IMR-90 (cell line): ENCODE measurements around the gene SLX4. TPM values are rescaled to one million over a fixed set of nuclear protein-coding genes. Genes with fewer than 3 reads are reported as not detected.

Experiments used
- ATAC-seq: fragments of 200-7000 bp; cut with Tn5 transposase; 2 replicates; pipeline ENCODE4 v1.9.1; 2020; ENCODE audit warnings: low read depth, mild to moderate bottlenecking, moderate library complexity
- BruUV-seq: library from RNA; stranded (reverse); fragments of 400-500 nt; replicated peaks from 2 replicates; lab custom pipeline; 2021; lab: Mats Ljungman, UMichigan
- CTCF ChIA-PET: fragments of 300-600 bp; formaldehyde crosslinking; extraction: SDS; loops from one replicate; lab custom pipeline; 2021; ENCODE audit warnings: antibody characterized with exemption; lab: Yijun Ruan, JAX
- POLR2A ChIA-PET: fragments of 300-600 bp; sonication (Branson Sonifier 250); formaldehyde crosslinking; loops from one replicate; lab custom pipeline; 2022; ENCODE audit warnings: antibody characterized with exemption; ENCODE audit not compliant: unreplicated experiment; lab: Charles Lee
- DNase-seq: peaks from one replicate; pipeline ENCODE4 v3.0.0; 2013
- H2AFZ ChIP-seq: replicated peaks from 2 replicates; pipeline ENCODE3; 2013; ENCODE audit warnings: low read length, mild to moderate bottlenecking; ENCODE audit not compliant: poor library complexity
- H2AK5ac ChIP-seq: 2 replicates; pipeline ENCODE4 v1.6.1; 2013; ENCODE audit warnings: low read depth, low read length, inconsistent platforms
- H2AK9ac ChIP-seq: replicated peaks from 2 replicates; pipeline ENCODE3; 2013; ENCODE audit warnings: mild to moderate bottlenecking, low read depth, low read length, moderate library complexity; ENCODE audit not compliant: poor library complexity
- H2BK120ac ChIP-seq: 2 replicates; pipeline ENCODE4 v1.6.1; 2013; ENCODE audit warnings: low read depth, low read length, inconsistent platforms
- H2BK15ac ChIP-seq: 3 replicates; pipeline ENCODE4 v1.6.1; 2013; ENCODE audit warnings: low read depth, low read length, inconsistent platforms
- H2BK20ac ChIP-seq: 2 replicates; pipeline ENCODE4 v1.6.1; 2013; ENCODE audit warnings: low read depth, mild to moderate bottlenecking, inconsistent platforms, low read length, moderate library complexity
- H2BK5ac ChIP-seq: 2 replicates; pipeline ENCODE4 v1.6.1; 2013; ENCODE audit warnings: mild to moderate bottlenecking, low read depth, low read length, inconsistent platforms; ENCODE audit not compliant: poor library complexity, severe bottlenecking
- H3K14ac ChIP-seq: replicated peaks from 2 replicates; pipeline ENCODE4 v1.6.1; 2013; ENCODE audit warnings: low read depth, low read length, inconsistent platforms
- H3K18ac ChIP-seq: 2 replicates; pipeline ENCODE4 v1.6.1; 2013; ENCODE audit warnings: low read depth, low read length, control low read depth
- H3K23ac ChIP-seq: 2 replicates; pipeline ENCODE4 v1.6.1; 2013; ENCODE audit warnings: low read depth, low read length, inconsistent platforms
- H3K27ac ChIP-seq: 2 replicates; pipeline ENCODE4 v1.5.1; 2013; ENCODE audit warnings: mild to moderate bottlenecking, control low read depth, low read length; ENCODE audit not compliant: insufficient read depth
- H3K27me3 ChIP-seq: 2 replicates; pipeline ENCODE4 v1.6.1; 2013; ENCODE audit warnings: low read length; ENCODE audit not compliant: control insufficient read depth, insufficient read depth
- H3K36me3 ChIP-seq: 2 replicates; pipeline ENCODE4 v1.6.1; 2013; ENCODE audit warnings: low read length, mixed read lengths; ENCODE audit not compliant: control insufficient read depth, insufficient read depth
- H3K4ac ChIP-seq: 2 replicates; pipeline ENCODE4 v1.6.1; 2013; ENCODE audit warnings: low read depth, low read length, inconsistent platforms
- H3K4me1 ChIP-seq: 2 replicates; pipeline ENCODE4 v1.6.1; 2013; ENCODE audit warnings: low read length, mixed read lengths; ENCODE audit not compliant: control insufficient read depth, insufficient read depth
- H3K4me2 ChIP-seq: 2 replicates; pipeline ENCODE4 v1.6.1; 2013; ENCODE audit warnings: low read depth, mild to moderate bottlenecking, control low read depth, low read length, moderate library complexity
- H3K4me3 ChIP-seq: 2 replicates; pipeline ENCODE4 v1.5.1; 2013; ENCODE audit warnings: low read depth, mild to moderate bottlenecking, control low read depth, low read length, moderate library complexity; ENCODE audit not compliant: insufficient read depth
- H3K56ac ChIP-seq: 2 replicates; pipeline ENCODE4 v1.6.1; 2013; ENCODE audit warnings: low read length, inconsistent platforms; ENCODE audit not compliant: insufficient read depth; ENCODE audit errors: extremely low read depth
- H3K79me1 ChIP-seq, 2 experiments: 2 replicates each; pipeline ENCODE4 v1.6.1; 2013; ENCODE audit warnings: low read length in 2 of 2, inconsistent platforms in 1 of 2, low read depth in 1 of 2
- H3K9ac ChIP-seq: 2 replicates; pipeline ENCODE4 v1.6.1; 2013; ENCODE audit warnings: low read depth, low read length, control low read depth
- H3K9me1 ChIP-seq: 2 replicates; pipeline ENCODE4 v1.6.1; 2013; ENCODE audit warnings: low read length, inconsistent platforms; ENCODE audit not compliant: insufficient read depth
- H3K9me3 ChIP-seq: 2 replicates; pipeline ENCODE4 v1.6.1; 2013; ENCODE audit warnings: low read length; ENCODE audit not compliant: control insufficient read depth, insufficient read depth
- H4K20me1 ChIP-seq: 2 replicates; pipeline ENCODE4 v1.6.1; 2013; ENCODE audit warnings: low read length, inconsistent platforms; ENCODE audit not compliant: insufficient read depth
- H4K5ac ChIP-seq: 2 replicates; pipeline ENCODE4 v1.6.1; 2013; ENCODE audit warnings: mild to moderate bottlenecking, low read depth, low read length, control low read depth
- H4K8ac ChIP-seq, 2 experiments: 2 replicates each; pipeline ENCODE4 v1.6.1; 2013; ENCODE audit warnings: low read depth in 2 of 2, low read length in 2 of 2, control low read depth in 1 of 2, inconsistent platforms in 1 of 2
- H4K91ac ChIP-seq: 2 replicates; pipeline ENCODE4 v1.6.1; 2013; ENCODE audit warnings: low read depth, low read length, inconsistent platforms; ENCODE audit not compliant: insufficient read depth
- BHLHE40 ChIP-seq: fragments of 150-350 bp; IDR thresholded peaks from 2 replicates; pipeline ENCODE4 v1.6.1; 2016; ENCODE audit warnings: mild to moderate bottlenecking, low read depth, low read length
- CEBPB ChIP-seq: IDR thresholded peaks from 2 replicates; pipeline ENCODE4 v1.6.1; 2012; ENCODE audit warnings: low read depth, low read length, improper control_type of control experiment
- CHD1 ChIP-seq: IDR thresholded peaks from 2 replicates; pipeline ENCODE4 v1.6.1; 2012; ENCODE audit warnings: low read depth, low read length, improper control_type of control experiment
- CTCF ChIP-seq: conservative IDR thresholded peaks from 2 replicates; pipeline ENCODE4 v1.5.1; 2012; ENCODE audit warnings: mild to moderate bottlenecking, low read depth, low read length, improper control_type of control experiment
- ELK1 ChIP-seq: fragments of 150-350 bp; IDR thresholded peaks from 2 replicates; pipeline ENCODE4 v1.6.1; 2016; ENCODE audit warnings: low read depth, mild to moderate bottlenecking, low read length, moderate library complexity, borderline replicate concordance
- FOS ChIP-seq: fragments of 150-350 bp; IDR thresholded peaks from 2 replicates; pipeline ENCODE4 v1.6.1; 2016; ENCODE audit warnings: low read depth, low read length
- MAFK ChIP-seq: IDR thresholded peaks from 2 replicates; pipeline ENCODE4 v1.6.1; 2012; ENCODE audit warnings: low read depth, low read length, improper control_type of control experiment
- MAZ ChIP-seq: IDR thresholded peaks from 2 replicates; pipeline ENCODE4 v1.6.1; 2012; ENCODE audit warnings: low read depth, mild to moderate bottlenecking, low read length, improper control_type of control experiment, moderate library complexity, borderline replicate concordance
- MXI1 ChIP-seq: IDR thresholded peaks from 2 replicates; pipeline ENCODE4 v1.6.1; 2012; ENCODE audit warnings: low read depth, mild to moderate bottlenecking, low read length, moderate library complexity, borderline replicate concordance
- NFE2L2 ChIP-seq: fragments of 150-350 bp; IDR thresholded peaks from 2 replicates; pipeline ENCODE4 v1.6.1; 2016; ENCODE audit warnings: low read depth, mild to moderate bottlenecking, low read length
- POLR2A ChIP-seq: IDR thresholded peaks from 2 replicates; pipeline ENCODE4 v1.6.1; 2012; ENCODE audit warnings: mild to moderate bottlenecking, low read depth, low read length
- RAD21 ChIP-seq: IDR thresholded peaks from 2 replicates; pipeline ENCODE4 v1.6.1; 2012; ENCODE audit warnings: low read length, improper control_type of control experiment
- RCOR1 ChIP-seq: IDR thresholded peaks from 2 replicates; pipeline ENCODE4 v1.6.1; 2012; ENCODE audit warnings: mild to moderate bottlenecking, low read length, improper control_type of control experiment; ENCODE audit not compliant: insufficient replicate concordance
- RFX5 ChIP-seq: IDR thresholded peaks from 2 replicates; pipeline ENCODE4 v1.8.0; 2012; ENCODE audit warnings: low read depth, mild to moderate bottlenecking, low read length, moderate library complexity
- SMC3 ChIP-seq: fragments of 150-350 bp; IDR thresholded peaks from 2 replicates; pipeline ENCODE4 v1.6.1; 2016; ENCODE audit warnings: low read depth, mild to moderate bottlenecking, antibody characterized with exemption, low read length, moderate library complexity
- USF2 ChIP-seq: fragments of 150-350 bp; IDR thresholded peaks from 2 replicates; pipeline ENCODE4 v1.6.1; 2017; ENCODE audit warnings: mild to moderate bottlenecking, antibody characterized with exemption, low read length, low read depth
- WGBS, 2 experiments: methylation state at CpG; one replicate each; pipeline versions ENCODE4 v1.1.5 to v1.1.7; 2013; ENCODE audit warnings: missing lambda C conversion rate in 2 of 2; ENCODE audit not compliant: insufficient read length in 1 of 2; ENCODE audit errors: extremely low coverage in 2 of 2; 5-methylcytosine and 5-hydroxymethylcytosine counted together
- dilution Hi-C: fragments of 300-500 bp; cut with HindIII; formaldehyde crosslinking; loops from one replicate; pipeline ENCODE4 v1.14.3; 2018; ENCODE audit warnings: low sequenced_read_pairs; ENCODE audit not compliant: unreplicated experiment
- in situ Hi-C: fragments of 300-500 bp; cut with MboI; formaldehyde crosslinking; loops from 3 replicates; pipeline ENCODE4 v1.14.3; 2019; ENCODE audit warnings: low sequenced_read_pairs, inconsistent platforms, mixed read lengths
- intact Hi-C: fragments of 100-400 bp; cut with micrococcal nuclease; formaldehyde crosslinking; loops from 2 replicates; pipeline ENCODE4 v1.10.0; 2022
- polyA plus RNA-seq, 3 experiments: library from polyadenylated mRNA; depleted of rRNA; stranded (reverse); fragments of >200 nt; gene quantifications; 2 replicates each; pipeline ENCODE4 v1.2.3, GENCODE V29; 2012; ENCODE audit warnings: low replicate concordance in 1 of 3
- total RNA-seq: library from RNA; depleted of rRNA; stranded (reverse); fragments of >200 nt; gene quantifications from 2 replicates; pipeline ENCODE4 v1.2.3, GENCODE V29; 2012

The SLX4 gene
- total and polyA plus RNA-seq, 2 of the 4 experiments (the other 2 are of a cell fraction) = 1.3 to 3.1 TPM

- DNase-seq (no peak), ATAC-seq (no peak)
- BruUV-seq = no TSS peak
- H4K91ac ChIP-seq = no peak overlapping the region
- no peak overlapping the region for H2BK15ac ChIP-seq
- H3K23ac ChIP-seq = no peak overlapping the region
- H3K36me3 ChIP-seq = peaks cover 63% of the 10 kb centered on the region
- H3K4me1 ChIP-seq = no peaks in the 10 kb centered on the region
- in situ Hi-C loops (no loop called here), dilution Hi-C loops (no loop called here), intact Hi-C loops (no loop called here)
- whole genome bisulfite sequencing, 2 experiments = 96% methylated on average over 10 of the region's 21 CpGs; no CpG with 5 or more reads in 1 of the 2 experiments
- H2AFZ ChIP-seq = peak overlapping the region; percentile 3
- no peak overlapping the region for H3K9ac ChIP-seq
- POLR2A ChIA-PET = no interaction called here
- no peak overlapping the region for H3K14ac ChIP-seq
- peaks cover 0 to 12% of the 10 kb centered on the region in 2 experiments; a peak in 1 of 4 replicates for H3K79me1 ChIP-seq
- H3K9me3 ChIP-seq = no peaks in the 10 kb centered on the region
- H3K4ac ChIP-seq = no peak overlapping the region
- H3K4me3 ChIP-seq = no peak overlapping the region
- H4K20me1 ChIP-seq = peaks cover 10% of the 10 kb centered on the region
- CTCF ChIA-PET = no interaction called here
- H3K27me3 ChIP-seq = no peaks in the 10 kb centered on the region
- H3K4me2 ChIP-seq = no peak overlapping the region
- H4K5ac ChIP-seq = no peak overlapping the region
- no peak overlapping the region for H2AK5ac ChIP-seq
- no peak overlapping the region for H2BK5ac ChIP-seq
- H2BK120ac ChIP-seq = no peak overlapping the region
- H3K56ac ChIP-seq = no peak overlapping the region
- H2AK9ac ChIP-seq = no peak overlapping the region
- H4K8ac ChIP-seq = no peak overlapping the region
- TF ChIP-seq SMC3 = no peak
- TF ChIP-seq CTCF = no peak
- TF ChIP-seq FOS = no peak
- no peak for TF ChIP-seq ELK1
- no peak for TF ChIP-seq CHD1
- no peak for TF ChIP-seq BHLHE40
- TF ChIP-seq CEBPB = no peak
- no peak for TF ChIP-seq MAZ
- TF ChIP-seq POLR2A = no peak
- no peak for TF ChIP-seq USF2
- no peak for TF ChIP-seq MXI1
- no peak for TF ChIP-seq RFX5
- no peak for TF ChIP-seq RCOR1
- TF ChIP-seq RAD21 = no peak
- no peak for TF ChIP-seq NFE2L2
- TF ChIP-seq MAFK = no peak
- no peak overlapping the region for H3K27ac ChIP-seq
- no peak overlapping the region for H2BK20ac ChIP-seq
- H3K18ac ChIP-seq = no peak overlapping the region
- peaks cover 14% of the 10 kb centered on the region for H3K9me1 ChIP-seq
Measured at GRCh38 chr16:3655396-3656159, 44.2 kb upstream of the SLX4 start.
